Measurements from ENCODE around the gene TUBA8.
A peak's percentile ranks its signal among the peaks of the same experiment; 100 is the strongest.
"Not testable (repeated sequence)": the region's sequence is repeated elsewhere in the genome, so short reads cannot be mapped to it uniquely, and the experiment has no call there.

Gene TUBA8

GRCh38 chr22:18154821-18155390, 44.3 kb downstream of the TUBA8 start:
- H3K27ac Mint-ChIP-seq, result peak overlapping the region; percentile 43
- peaks cover 8% of the 10 kb centered on the region for H3K4me1 Mint-ChIP-seq
- ATAC-seq, result no peak
- no peaks in the 10 kb centered on the region for H3K36me3 Mint-ChIP-seq
- DNase-seq (ENCODE audit: low spot score in 2 of 2), result no peak
- H3K4me3 Mint-ChIP-seq, result no peak overlapping the region
- H3K9me3 Mint-ChIP-seq, result no peaks in the 10 kb centered on the region

GRCh38 chr22:18155546-18155945, 44.9 kb downstream of the TUBA8 start:
- not testable (repeated sequence) for H3K9me3 Mint-ChIP-seq; ATAC-seq; DNase-seq (ENCODE audit: low spot score in 2 of 2); H3K4me1 Mint-ChIP-seq; H3K4me3 Mint-ChIP-seq; H3K36me3 Mint-ChIP-seq; H3K27ac Mint-ChIP-seq

GRCh38 chr22:18156878-18157713, 46.5 kb downstream of the TUBA8 start:
- Mint-ChIP-seq H3K9me3 (no peaks in the 10 kb centered on the region), H3K4me1 (peaks cover 8% of the 10 kb centered on the region), H3K27ac (peak overlapping the region; percentile 29), H3K4me3 (no peak overlapping the region), H3K36me3 (no peaks in the 10 kb centered on the region)
- ATAC-seq (peak; percentile 60), DNase-seq (ENCODE audit: low spot score in 2 of 2) (peak in 1 of 2 donors; percentile 22)

DNA sequence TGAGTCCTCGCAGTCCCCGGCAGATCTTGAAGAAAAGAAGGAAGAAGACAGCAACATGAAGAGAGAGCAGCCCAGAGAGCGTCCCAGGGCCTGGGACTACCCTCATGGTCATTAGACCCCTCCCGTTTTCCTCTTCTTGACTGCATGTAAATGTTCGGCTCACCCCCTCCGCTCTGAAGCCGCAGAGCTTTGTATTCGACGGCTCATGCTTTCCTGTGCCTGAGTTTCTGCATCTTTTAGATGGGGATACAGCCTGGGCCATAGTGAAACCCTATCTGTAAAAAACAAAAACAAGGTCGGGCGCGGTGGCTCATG, 47.1 kb downstream of the TUBA8 start:
- DNase-seq (ENCODE audit: low spot score in 2 of 2), result no peak
- Mint-ChIP-seq H3K4me3 (no peak overlapping the region), H3K4me1 (peaks cover 3% of the 10 kb centered on the region), H3K36me3 (no peaks in the 10 kb centered on the region), H3K9me3 (no peaks in the 10 kb centered on the region), H3K27ac (peak overlapping the region; percentile 29)
- no peak for ATAC-seq

GRCh38 chr22:18160641-18161040, 50.0 kb downstream of the TUBA8 start:
- not testable (repeated sequence) for H3K27ac Mint-ChIP-seq; ATAC-seq; H3K4me1 Mint-ChIP-seq; DNase-seq (ENCODE audit: low spot score in 2 of 2); H3K36me3 Mint-ChIP-seq; H3K4me3 Mint-ChIP-seq; H3K9me3 Mint-ChIP-seq

DNA sequence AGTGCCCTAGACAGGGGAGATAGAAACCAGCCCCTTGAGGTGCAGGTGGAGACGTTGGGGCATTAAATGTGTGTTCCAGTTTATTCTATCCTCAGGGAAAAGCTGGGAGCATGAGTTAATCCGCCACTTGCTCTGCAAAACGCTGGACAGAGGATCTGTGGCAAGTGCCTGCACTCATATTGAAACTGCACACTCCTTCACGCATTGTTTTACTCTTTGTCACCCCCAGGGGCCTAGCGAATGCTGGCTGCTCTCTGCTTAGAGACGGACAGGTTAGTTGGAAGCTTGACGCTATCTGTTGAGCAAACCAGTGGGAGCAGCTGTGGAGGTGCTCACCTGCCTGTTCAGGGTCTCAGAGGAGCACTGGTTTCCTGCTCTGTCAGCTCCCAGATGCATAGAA, 53.2 kb downstream of the TUBA8 start:
- H3K4me1 Mint-ChIP-seq, H3K9me3 Mint-ChIP-seq, H3K27ac Mint-ChIP-seq, H3K4me3 Mint-ChIP-seq, H3K36me3 Mint-ChIP-seq: not testable (repeated sequence)
- peak in 1 of 2 donors; percentile 47 for DNase-seq (ENCODE audit: low spot score in 2 of 2)
- peak; percentile 67 for ATAC-seq

- ATAC-seq; H3K9me3 Mint-ChIP-seq; H3K4me3 Mint-ChIP-seq; DNase-seq (ENCODE audit: low spot score in 2 of 2); H3K4me1 Mint-ChIP-seq; H3K27ac Mint-ChIP-seq; H3K36me3 Mint-ChIP-seq: not testable (repeated sequence)
These were observed 54.0 kb downstream of the TUBA8 start for GRCh38 chr22:18164584-18164983.

DNA sequence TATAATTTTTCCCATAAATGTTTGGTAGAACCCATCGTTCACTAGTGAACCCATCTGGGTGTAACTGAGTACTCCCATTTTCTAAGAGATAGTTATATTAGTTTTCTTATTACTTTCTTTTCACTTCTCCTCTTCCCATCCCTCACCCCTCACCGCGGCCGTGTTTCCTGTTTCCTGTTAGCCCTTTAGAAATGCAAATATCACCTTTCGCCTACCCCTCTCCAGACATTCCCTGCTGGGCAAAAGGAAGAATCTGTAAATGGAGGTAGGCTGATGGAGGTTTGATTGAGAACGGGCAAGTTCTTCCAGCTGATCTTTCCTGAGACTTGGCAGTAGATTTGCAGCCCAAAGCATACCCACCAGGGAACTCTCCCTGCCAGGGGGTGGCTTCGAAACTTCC, 54.7 kb downstream of the TUBA8 start:
- not testable (repeated sequence) for H3K4me3 Mint-ChIP-seq; DNase-seq (ENCODE audit: low spot score in 2 of 2); ATAC-seq; H3K9me3 Mint-ChIP-seq; H3K36me3 Mint-ChIP-seq; H3K27ac Mint-ChIP-seq; H3K4me1 Mint-ChIP-seq

DNA sequence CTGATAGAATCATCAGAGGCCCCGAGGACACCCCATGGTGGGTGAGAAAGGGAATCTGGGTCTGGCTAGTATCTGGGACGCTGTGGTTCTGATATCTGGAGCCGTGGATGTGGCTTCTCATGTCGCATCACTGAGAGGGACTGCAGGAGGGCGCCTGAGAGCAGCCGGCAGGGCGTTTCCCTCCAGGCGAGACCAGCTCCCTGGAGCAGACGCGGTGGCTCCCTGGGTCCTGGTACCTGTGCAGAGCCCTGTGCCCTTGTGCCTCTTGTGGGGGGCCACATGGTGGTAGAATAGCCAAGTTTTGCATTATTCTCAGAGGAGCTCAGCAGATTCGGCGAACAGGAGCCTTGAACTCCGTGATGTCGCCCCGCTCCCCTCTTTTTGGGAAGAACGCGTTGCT, 59.7 kb downstream of the TUBA8 start:
- DNase-seq (ENCODE audit: low spot score in 2 of 2); ATAC-seq; H3K36me3 Mint-ChIP-seq; H3K4me1 Mint-ChIP-seq; H3K27ac Mint-ChIP-seq; H3K4me3 Mint-ChIP-seq; H3K9me3 Mint-ChIP-seq: not testable (repeated sequence)

DNA sequence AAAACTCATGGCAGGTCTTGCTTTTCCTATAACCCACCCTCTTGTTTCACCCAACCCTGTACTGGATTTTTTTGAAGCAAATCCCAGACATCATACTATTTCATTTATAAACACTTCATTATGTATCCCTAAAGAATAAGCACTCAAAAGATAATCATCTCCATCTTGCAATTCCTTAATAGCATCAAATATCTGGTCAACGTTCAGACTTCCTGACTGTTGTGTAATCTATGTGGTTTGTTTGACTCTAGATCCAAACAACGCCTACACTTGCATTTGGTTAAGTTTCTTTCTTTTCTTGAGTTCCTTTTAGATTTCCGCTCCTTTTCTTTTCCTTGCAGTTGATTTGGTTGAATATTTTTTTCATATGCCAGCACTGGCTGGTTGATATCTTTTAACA, 61.6 kb downstream of the TUBA8 start:
- not testable (repeated sequence) for H3K27ac Mint-ChIP-seq; DNase-seq (ENCODE audit: low spot score in 2 of 2); H3K4me3 Mint-ChIP-seq; H3K36me3 Mint-ChIP-seq; ATAC-seq; H3K9me3 Mint-ChIP-seq; H3K4me1 Mint-ChIP-seq

DNA sequence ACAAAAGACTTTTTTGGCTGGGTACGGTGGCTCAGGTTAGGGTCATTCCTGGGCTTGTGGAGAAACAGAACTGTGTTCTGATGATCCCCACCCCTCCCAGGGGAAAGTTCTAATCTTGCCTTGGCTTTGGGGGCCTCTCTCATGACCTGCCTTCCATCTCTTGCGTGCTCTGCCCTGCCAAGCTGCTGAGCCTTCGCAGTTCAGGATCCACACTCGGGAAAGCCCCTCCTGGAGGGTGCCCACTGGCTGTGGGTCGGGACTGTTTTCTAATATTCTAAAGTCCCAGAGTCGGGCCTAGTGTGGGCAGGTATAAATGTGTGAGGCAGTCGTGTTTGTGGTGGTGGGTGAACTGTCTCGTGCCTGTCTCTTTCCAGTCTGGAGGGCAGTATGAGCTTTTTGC, 62.2 kb downstream of the TUBA8 start:
- H3K4me1 Mint-ChIP-seq; ATAC-seq; H3K36me3 Mint-ChIP-seq; DNase-seq (ENCODE audit: low spot score in 2 of 2); H3K4me3 Mint-ChIP-seq; H3K9me3 Mint-ChIP-seq; H3K27ac Mint-ChIP-seq: not testable (repeated sequence)

- not testable (repeated sequence) for H3K4me3 Mint-ChIP-seq; H3K36me3 Mint-ChIP-seq; H3K9me3 Mint-ChIP-seq; H3K27ac Mint-ChIP-seq; ATAC-seq; DNase-seq (ENCODE audit: low spot score in 2 of 2); H3K4me1 Mint-ChIP-seq
These were observed 62.8 kb downstream of the TUBA8 start for GRCh38 chr22:18173441-18173840.

Measured in stimulated activated effector memory CD8-positive, alpha-beta T cell treated with anti-CD3 and anti-CD28 coated beads, Interleukin-12 subunit alpha, Interleukin-12 subunit beta, amount 100 ng/mL, for 72 hours (primary cell).